Measurements from ENCODE around the gene TMIE.

GRCh38 chr3:46672349-46672695 lies 28.9 kb upstream of the TMIE start:
- no peak for TF ChIP-seq CTCF (IDR thresholded peaks at IDR 0.05)
- TF ChIP-seq POLR2A (IDR thresholded peaks at IDR 0.05) = no peak
